Fibroblast of lung (primary cell): Measurements from ENCODE around the gene FGFR2. TPM values are rescaled to one million over a fixed set of nuclear protein-coding genes. Genes with fewer than 3 reads are reported as not detected.

Source experiments
- DNase-seq, 2 donors: peaks; one replicate each; pipeline versions ENCODE4 v3.0.0 to v3.0.0-alpha.2; 2010; ENCODE audit warnings: low read depth in 2 of 2
- H2AFZ ChIP-seq: 2 replicates; pipeline ENCODE4 v1.5.1; 2012; ENCODE audit warnings: low read length, control low read depth, inconsistent platforms
- H3K27ac ChIP-seq: 2 replicates; pipeline ENCODE4 v1.5.1; 2011; ENCODE audit warnings: low read length, control low read depth; ENCODE audit not compliant: insufficient read depth
- H3K27me3 ChIP-seq: 2 replicates; pipeline ENCODE4 v1.5.1; 2011; ENCODE audit warnings: mild to moderate bottlenecking, low read length; ENCODE audit not compliant: control insufficient read depth, insufficient read depth
- H3K36me3 ChIP-seq: 2 replicates; pipeline ENCODE4 v1.5.1; 2011; ENCODE audit warnings: low read length; ENCODE audit not compliant: control insufficient read depth, insufficient read depth
- H3K4me1 ChIP-seq: 2 replicates; pipeline ENCODE4 v1.5.1; 2011; ENCODE audit warnings: low read length; ENCODE audit not compliant: control insufficient read depth, insufficient read depth; ENCODE audit errors: extremely low read depth
- H3K4me2 ChIP-seq: 2 replicates; pipeline ENCODE4 v1.5.1; 2011; ENCODE audit warnings: low read length, control low read depth; ENCODE audit not compliant: insufficient read depth; ENCODE audit errors: extremely low read depth
- H3K4me3 ChIP-seq, 4 experiments: fragments of 200-600 bp in 1 of 4; sonication (generic) in 1 of 4; replicated peaks in 1 of 4; 2 replicates each; pipeline ENCODE4 v1.5.1; 2011 to 2016; ENCODE audit warnings: low read length in 4 of 4, low read depth in 3 of 4, mild to moderate bottlenecking in 3 of 4, control low read depth in 2 of 4, inconsistent platforms in 1 of 4, mixed read lengths in 1 of 4; ENCODE audit not compliant: insufficient read depth in 1 of 4; ENCODE audit errors: control extremely low read depth in 1 of 4
- H3K79me2 ChIP-seq: 2 replicates; pipeline ENCODE4 v1.5.1; 2012; ENCODE audit warnings: mild to moderate bottlenecking, low read length, inconsistent platforms; ENCODE audit not compliant: control insufficient read depth, insufficient read depth
- H3K9ac ChIP-seq: 2 replicates; pipeline ENCODE4 v1.5.1; 2011; ENCODE audit warnings: mild to moderate bottlenecking, low read length, control low read depth; ENCODE audit not compliant: insufficient read depth
- H3K9me3 ChIP-seq: 2 replicates; pipeline ENCODE4 v1.5.1; 2012; ENCODE audit warnings: low read depth, low read length; ENCODE audit not compliant: control insufficient read depth, insufficient read depth
- H4K20me1 ChIP-seq: 2 replicates; pipeline ENCODE4 v1.5.1; 2011; ENCODE audit warnings: low read length; ENCODE audit not compliant: control insufficient read depth, insufficient read depth; ENCODE audit errors: extremely low read depth
- CTCF ChIP-seq, 2 donors: IDR thresholded peaks in 1 of 2; conservative IDR thresholded peaks in 1 of 2; 1 replicate in 1 of 2; 2 replicates in 1 of 2; pipeline ENCODE4 v1.5.1; 2011 to 2012; ENCODE audit warnings: low read length in 2 of 2, control low read depth in 1 of 2, inconsistent platforms in 1 of 2, low read depth in 1 of 2, mild to moderate bottlenecking in 1 of 2
- EZH2 ChIP-seq: IDR thresholded peaks from 2 replicates; pipeline ENCODE4 v1.5.1; 2012; ENCODE audit warnings: low read length, control low read depth, mild to moderate bottlenecking; ENCODE audit errors: missing control alignments
- polyA plus RNA-seq, 2 donors: library from polyadenylated mRNA; depleted of rRNA in 1 of 2; stranded (reverse) in 1 of 2; unstranded in 1 of 2; fragments of >200 nt; gene quantifications; 2 replicates each; pipeline ENCODE4 v1.2.1, GENCODE V29; 2011 to 2012; ENCODE audit warnings: missing spikeins in 1 of 2
- total RNA-seq: library from RNA; depleted of rRNA; stranded (reverse); fragments of >200 nt; gene quantifications from 2 replicates; pipeline ENCODE4 v1.2.1, GENCODE V29; 2014

FGFR2 gene
- total and polyA plus RNA-seq, 2 donors (not counting 1 experiment from before 2014, with no cell fraction given), result 0.10 to 0.17 TPM

- no peaks in the 10 kb centered on the region for H3K4me1 ChIP-seq
- no peaks in the 10 kb centered on the region for H3K9me3 ChIP-seq
- no peak overlapping the region for H2AFZ ChIP-seq
- no peak for DNase-seq
- TF ChIP-seq CTCF (conservative IDR thresholded peaks at IDR 0.05 in 1 of 2, IDR thresholded peaks at IDR 0.05 in 1 of 2; ENCODE audit: low read depth in 1 of 2, low read length in 2 of 2) (no peak), EZH2 (no peak)
- no peaks in the 10 kb centered on the region for H4K20me1 ChIP-seq
- H3K36me3 ChIP-seq, result no peaks in the 10 kb centered on the region
- no peak overlapping the region for H3K27ac ChIP-seq
- no peaks in the 10 kb centered on the region for H3K79me2 ChIP-seq
- no peak overlapping the region for H3K9ac ChIP-seq
- no peak overlapping the region for H3K4me3 ChIP-seq
- H3K27me3 ChIP-seq, result no peaks in the 10 kb centered on the region
- H3K4me2 ChIP-seq, result no peak overlapping the region
Measured at GRCh38 chr10:121540732-121541395, 57.4 kb downstream of the FGFR2 start.

- Histone ChIP-seq H3K79me2 (no peaks in the 10 kb centered on the region), H3K27me3 (no peaks in the 10 kb centered on the region), H4K20me1 (no peaks in the 10 kb centered on the region), H3K9me3 (no peaks in the 10 kb centered on the region), H3K4me1 (no peaks in the 10 kb centered on the region), H3K4me3 (no peak overlapping the region), H2AFZ (no peak overlapping the region), H3K9ac (no peak overlapping the region), H3K4me2 (no peak overlapping the region), H3K27ac (no peak overlapping the region), H3K36me3 (no peaks in the 10 kb centered on the region)
- no peak for DNase-seq
- no peak for TF ChIP-seq CTCF (conservative IDR thresholded peaks at IDR 0.05 in 1 of 2, IDR thresholded peaks at IDR 0.05 in 1 of 2; ENCODE audit: low read depth in 1 of 2, low read length in 2 of 2)
- no peak for TF ChIP-seq EZH2
Measured at GRCh38 chr10:121539786-121540185, 58.5 kb downstream of the FGFR2 start.

GRCh38 chr10:121536310-121536913 is 61.8 kb downstream of the FGFR2 start:
- peak in 1 of 2 donors; percentile 50 for DNase-seq
- Histone ChIP-seq H4K20me1 (no peaks in the 10 kb centered on the region), H3K9ac (no peak overlapping the region), H3K27ac (no peak overlapping the region), H3K79me2 (no peaks in the 10 kb centered on the region), H3K4me3 (no peak overlapping the region), H3K4me1 (no peaks in the 10 kb centered on the region), H3K27me3 (no peaks in the 10 kb centered on the region), H2AFZ (no peak overlapping the region), H3K4me2 (no peak overlapping the region), H3K9me3 (no peaks in the 10 kb centered on the region), H3K36me3 (no peaks in the 10 kb centered on the region)
- TF ChIP-seq EZH2 (no peak), CTCF (conservative IDR thresholded peaks at IDR 0.05 in 1 of 2, IDR thresholded peaks at IDR 0.05 in 1 of 2; ENCODE audit: low read depth in 1 of 2, low read length in 2 of 2) (no peak)
